KOPT-K1 (cell line): Measurements from ENCODE around the gene TEX28.
"Not testable (repeated sequence)": the region's sequence is repeated elsewhere in the genome, so short reads cannot be mapped to it uniquely, and the experiment has no call there.

Source experiments
- H3K27ac ChIP-seq: fragments of 200-600 bp; sonication (generic); 2 replicates; pipeline ENCODE4 v1.5.1; 2016; ENCODE audit warnings: antibody characterized with exemption, mild to moderate bottlenecking, low read depth, low read length; ENCODE audit not compliant: poor library complexity, severe bottlenecking
- H3K36me3 ChIP-seq: fragments of 200-600 bp; sonication (generic); 2 replicates; pipeline ENCODE4 v1.5.1; 2017; ENCODE audit warnings: antibody characterized with exemption, mild to moderate bottlenecking, low read length, moderate library complexity; ENCODE audit not compliant: insufficient read depth
- H3K9me3 ChIP-seq: fragments of 200-600 bp; sonication (generic); 2 replicates; pipeline ENCODE4 v1.5.1; 2017; ENCODE audit warnings: antibody characterized with exemption, low read length, mild to moderate bottlenecking; ENCODE audit not compliant: insufficient read depth, poor library complexity, severe bottlenecking

The TEX28 gene

DNA sequence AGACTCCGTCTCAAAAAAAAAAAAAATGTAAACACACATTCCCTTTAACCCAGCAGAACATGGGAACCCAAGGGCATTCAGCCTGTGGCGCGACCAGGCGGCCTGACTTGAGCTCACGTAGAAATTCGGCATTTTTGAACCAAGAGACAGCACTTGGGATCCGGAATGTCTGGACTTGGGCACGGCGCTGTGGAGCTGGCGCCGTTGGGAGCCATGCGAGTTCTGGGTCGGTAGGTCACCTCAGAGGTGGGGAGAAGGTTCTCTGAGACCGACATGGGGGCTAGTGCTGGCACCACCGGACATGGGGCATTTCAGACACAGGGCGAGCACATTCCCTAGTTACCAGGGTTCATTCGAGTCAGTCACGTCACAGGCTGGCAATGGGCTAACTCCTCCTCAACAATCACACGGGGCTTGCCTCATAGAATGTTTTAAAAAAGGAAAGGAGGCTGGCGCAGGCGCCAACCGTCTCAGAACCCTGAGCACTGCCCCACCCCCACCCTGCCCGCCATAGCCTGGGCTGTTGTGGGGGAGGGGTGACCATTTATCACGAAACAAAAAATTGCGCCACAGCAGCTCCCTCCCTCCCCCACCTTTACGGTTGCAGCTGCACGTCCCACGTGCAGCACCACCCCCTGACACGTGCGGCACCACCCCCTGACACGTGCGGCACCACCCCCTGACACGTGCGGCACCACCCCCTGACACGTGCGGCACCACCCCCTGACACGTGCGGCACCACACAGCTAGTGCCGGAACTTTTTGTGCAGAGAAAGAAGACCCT is at the start of gene TEX28:
TSS of gene TEX28 (minus strand) at position 334 of the 784 bp plus-strand sequence. CDS start 3,007 bp downstream, outside the sequence.
- Histone ChIP-seq H3K27ac (no peak within 1 kb of the TSS), H3K36me3 (no peaks in the 10 kb centered on the region), H3K9me3 (no peaks in the 10 kb centered on the region)

DNA sequence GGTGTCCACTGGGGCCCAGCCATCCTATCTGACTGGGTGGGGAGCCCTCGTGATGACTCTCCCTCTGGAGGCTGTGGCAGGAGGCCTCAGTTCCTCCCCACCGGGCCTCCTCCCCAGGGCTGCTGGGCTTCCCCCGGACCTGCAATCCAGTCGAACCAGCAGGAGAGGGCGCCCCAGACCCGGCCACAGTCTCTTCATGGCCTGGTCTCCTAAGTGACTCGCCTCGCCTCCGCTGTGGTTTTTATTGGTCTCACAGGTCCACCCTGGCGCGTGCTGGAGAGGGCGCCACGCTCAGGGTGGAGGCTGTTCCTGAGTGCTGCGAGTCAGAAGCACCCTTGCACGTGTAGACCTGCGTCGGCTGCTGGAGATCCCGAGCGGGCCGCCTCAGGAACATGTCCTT is 48.7 kb upstream of the TEX28 start:
- not testable (repeated sequence) for H3K27ac ChIP-seq, H3K9me3 ChIP-seq, H3K36me3 ChIP-seq

- H3K9me3 ChIP-seq, H3K27ac ChIP-seq, H3K36me3 ChIP-seq: not testable (repeated sequence)
These were observed 48.1 kb upstream of the TEX28 start for GRCh38 chrX:154343063-154343462.

DNA sequence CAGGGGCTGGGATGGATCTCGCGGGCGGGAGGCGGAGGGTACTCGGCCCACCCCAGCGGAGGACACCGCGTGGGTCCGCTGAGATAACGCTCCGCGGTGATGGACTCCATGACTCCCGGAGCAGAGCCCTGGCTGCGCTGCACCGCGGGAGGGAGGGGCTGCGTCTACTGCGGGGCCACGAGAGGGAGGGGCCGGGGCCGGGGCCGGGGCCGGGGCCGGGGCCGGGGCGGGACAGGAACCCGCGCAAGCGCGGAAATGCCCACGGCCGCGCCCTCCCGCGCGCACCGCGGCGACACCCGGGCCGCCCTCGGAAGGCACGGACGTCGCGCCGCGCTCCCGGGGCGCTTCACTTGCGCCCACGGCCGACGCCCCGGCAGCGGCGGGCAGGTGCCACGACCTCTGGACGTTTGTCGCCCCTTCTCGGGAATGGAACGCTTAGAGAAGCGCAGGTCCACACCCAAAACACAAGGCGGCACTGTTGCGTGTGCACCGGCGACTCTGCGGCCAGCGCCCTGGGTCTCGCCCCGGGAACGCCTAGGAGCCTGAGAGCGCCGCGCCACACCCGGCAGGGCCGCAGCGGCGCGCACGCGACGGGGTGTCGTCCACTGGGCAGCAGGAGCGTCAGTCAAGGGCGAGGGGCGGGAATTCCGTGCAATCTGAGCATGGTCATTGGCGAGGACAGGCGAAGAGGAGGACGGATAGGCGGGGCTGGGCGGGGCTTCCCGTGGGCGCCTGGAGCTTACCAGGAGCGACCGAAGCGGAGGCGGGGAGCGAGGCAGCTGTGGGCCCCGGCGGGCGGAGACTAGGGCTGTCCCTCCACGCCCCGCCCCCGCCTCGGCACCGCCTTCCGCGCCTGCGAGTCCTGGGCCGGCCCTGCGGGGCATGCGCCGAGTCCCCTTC is 46.7 kb upstream of the TEX28 start:
- H3K9me3 ChIP-seq, H3K36me3 ChIP-seq, H3K27ac ChIP-seq: not testable (repeated sequence)

GRCh38 chrX:154334496-154334895 is 39.6 kb upstream of the TEX28 start:
- Histone ChIP-seq H3K27ac (no peak overlapping the region), H3K9me3 (no peaks in the 10 kb centered on the region)

DNA sequence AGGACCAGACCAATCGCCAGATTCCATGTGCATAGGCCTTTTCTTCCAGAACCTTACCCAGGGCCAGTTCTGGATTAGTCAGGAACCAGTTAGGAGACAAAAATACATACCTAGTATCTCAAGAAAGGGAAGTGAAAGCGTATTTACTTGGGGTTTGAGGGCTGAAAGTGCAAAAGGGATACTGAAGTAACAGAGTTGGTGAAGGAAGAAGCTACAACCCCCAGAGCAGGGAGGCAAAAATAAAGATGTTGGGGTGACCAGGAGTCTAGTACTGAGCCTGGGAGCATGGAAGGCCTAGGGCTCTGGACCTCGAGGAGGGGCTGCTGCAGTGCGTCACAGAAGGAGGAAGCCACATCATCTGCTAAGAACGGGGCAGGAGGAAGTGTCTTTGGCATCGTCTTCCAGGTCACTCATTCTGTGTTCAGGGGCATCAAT is 38.9 kb upstream of the TEX28 start:
- no peak overlapping the region for H3K27ac ChIP-seq
- no peaks in the 10 kb centered on the region for H3K36me3 ChIP-seq
- no peaks in the 10 kb centered on the region for H3K9me3 ChIP-seq

More at GRCh38 chrX:154334496-154334895, 39.6 kb upstream of the TEX28 start:
- no peaks in the 10 kb centered on the region for H3K36me3 ChIP-seq

DNA sequence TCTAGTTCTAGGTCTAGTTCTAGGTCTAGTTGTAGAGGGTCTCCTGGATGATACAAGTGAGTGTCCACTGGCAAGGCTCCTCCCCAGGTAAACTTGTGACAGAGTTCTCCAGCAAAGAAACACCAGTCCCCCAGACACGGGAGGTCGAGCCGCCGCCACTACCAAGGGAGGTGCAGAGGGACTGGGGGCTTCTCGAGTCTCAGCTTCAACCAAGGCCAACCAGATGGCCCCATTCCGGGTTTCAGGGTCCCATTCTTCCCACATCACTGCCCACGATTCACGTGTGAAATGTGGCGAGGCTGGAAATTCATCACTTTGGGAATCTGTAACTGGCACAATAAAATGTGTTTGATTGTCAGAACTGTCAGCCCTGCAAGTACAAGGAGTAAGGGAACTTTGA is 38.2 kb upstream of the TEX28 start:
- no peaks in the 10 kb centered on the region for H3K9me3 ChIP-seq
- H3K27ac ChIP-seq: no peak overlapping the region
- no peaks in the 10 kb centered on the region for H3K36me3 ChIP-seq

DNA sequence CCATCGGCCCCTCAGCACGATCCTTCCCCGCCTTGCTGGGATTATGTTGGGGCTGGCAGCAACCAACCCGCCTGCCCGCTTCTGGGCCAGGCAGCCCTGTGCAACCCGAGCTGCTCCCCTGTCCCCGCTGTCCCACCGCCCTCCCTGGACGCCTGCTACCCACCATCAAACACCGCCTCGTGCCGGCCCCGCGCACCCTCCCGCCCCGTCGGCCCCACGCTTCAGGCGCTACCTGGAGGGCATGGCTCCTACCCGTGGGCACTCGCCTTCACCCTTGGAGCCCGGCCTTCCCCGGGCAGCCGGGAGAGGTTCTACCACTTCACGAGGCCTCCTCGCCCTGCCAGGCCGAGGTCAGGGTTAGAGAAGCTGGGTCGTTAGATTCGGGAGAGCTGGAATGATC is 37.6 kb upstream of the TEX28 start:
- H3K9me3 ChIP-seq: no peaks in the 10 kb centered on the region
- no peaks in the 10 kb centered on the region for H3K36me3 ChIP-seq
- no peak overlapping the region for H3K27ac ChIP-seq

GRCh38 chrX:154329294-154329693 is 34.4 kb upstream of the TEX28 start:
- Histone ChIP-seq H3K27ac (no peak overlapping the region), H3K36me3 (no peaks in the 10 kb centered on the region), H3K9me3 (no peaks in the 10 kb centered on the region)

DNA sequence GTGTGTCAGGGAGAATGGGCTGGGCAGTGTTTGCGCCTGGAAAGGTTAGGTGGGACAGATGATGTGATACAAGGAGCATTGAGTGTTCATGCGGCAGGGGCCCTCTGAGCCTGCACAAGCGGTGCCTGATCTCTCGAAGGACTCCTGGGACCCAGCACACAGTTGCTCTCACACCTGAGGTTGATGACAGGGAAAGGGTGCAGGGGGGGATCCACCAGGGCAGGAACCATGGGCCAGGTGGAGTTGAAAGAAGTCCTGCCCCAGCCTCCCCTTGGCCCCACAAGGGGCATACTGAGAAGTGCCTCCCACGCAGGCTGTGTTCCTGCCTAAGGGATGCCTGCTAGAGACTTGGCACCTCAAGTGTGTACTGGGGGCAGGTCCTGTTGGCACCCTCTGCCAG is 33.7 kb upstream of the TEX28 start:
- no peaks in the 10 kb centered on the region for H3K9me3 ChIP-seq
- no peaks in the 10 kb centered on the region for H3K36me3 ChIP-seq
- H3K27ac ChIP-seq: no peak overlapping the region

DNA sequence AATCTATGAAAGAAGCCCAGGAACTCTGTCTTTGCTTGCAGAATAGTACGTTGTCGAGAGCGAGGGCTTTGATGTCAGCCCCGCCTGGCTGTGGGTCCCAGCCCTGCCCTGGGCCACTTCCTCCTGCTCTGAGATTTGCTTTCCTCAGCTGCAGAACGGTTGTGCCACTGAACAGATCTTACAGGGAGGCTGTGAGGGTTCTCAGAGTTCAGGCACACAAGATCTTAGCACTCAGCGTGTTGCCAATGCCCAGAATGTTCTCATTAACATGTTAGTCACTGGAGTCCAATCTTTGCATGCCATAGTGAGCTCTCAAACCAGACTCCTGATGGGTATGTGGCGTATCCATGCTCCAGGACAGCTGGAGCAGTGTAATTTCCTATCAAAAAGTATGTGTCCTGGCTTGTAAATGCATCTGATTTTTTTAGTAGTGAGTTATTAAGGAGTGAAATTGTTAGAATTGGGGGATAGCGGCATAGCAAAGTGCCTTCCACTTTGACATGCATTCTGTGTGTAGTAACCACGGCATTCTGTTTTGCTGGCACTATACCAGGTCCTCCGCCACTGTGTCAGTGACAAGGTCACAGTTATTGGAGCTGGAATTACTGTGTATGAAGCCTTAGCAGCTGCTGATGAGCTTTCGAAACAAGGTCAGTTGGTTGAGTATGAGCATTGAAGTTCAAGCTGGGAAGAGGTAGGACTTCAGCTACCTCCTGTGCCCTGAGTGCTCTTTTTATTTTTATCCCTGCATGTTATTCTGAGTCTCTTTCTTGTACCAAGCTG is 32.3 kb upstream of the TEX28 start:
- Histone ChIP-seq H3K36me3 (no peaks in the 10 kb centered on the region), H3K27ac (peak overlapping the region; percentile 54), H3K9me3 (no peaks in the 10 kb centered on the region)

- Histone ChIP-seq H3K27ac (no peak overlapping the region), H3K36me3 (no peaks in the 10 kb centered on the region), H3K9me3 (no peaks in the 10 kb centered on the region)
These were observed 30.6 kb upstream of the TEX28 start for GRCh38 chrX:154325541-154325940.

- Histone ChIP-seq H3K9me3 (no peaks in the 10 kb centered on the region), H3K36me3 (no peaks in the 10 kb centered on the region), H3K27ac (no peak overlapping the region)
These were observed 28.6 kb upstream of the TEX28 start for GRCh38 chrX:154323537-154323936.

GRCh38 chrX:154322890-154323289 is 28.0 kb upstream of the TEX28 start:
- H3K36me3 ChIP-seq: no peaks in the 10 kb centered on the region
- no peak overlapping the region for H3K27ac ChIP-seq
- H3K9me3 ChIP-seq: no peaks in the 10 kb centered on the region

GRCh38 chrX:154321594-154321993 is 26.7 kb upstream of the TEX28 start:
- H3K27ac ChIP-seq: no peak overlapping the region
- no peaks in the 10 kb centered on the region for H3K36me3 ChIP-seq
- H3K9me3 ChIP-seq: no peaks in the 10 kb centered on the region
